Subcutaneous adipose tissue (tissue), 4 donors: ENCODE results near the gene P4HTM. TPM values are rescaled to one million over a fixed set of nuclear protein-coding genes. Genes with fewer than 3 reads are reported as not detected.

ENCODE experiments used
- CTCF ChIP-seq: fragments of 450-650 bp; IDR thresholded peaks from one replicate; pipeline ENCODE4 v1.5.1; 2016; ENCODE audit warnings: low read depth, mild to moderate bottlenecking, control low read depth, antibody characterized with exemption, moderate library complexity
- total RNA-seq, 4 donors: library from RNA; depleted of rRNA; stranded (reverse); fragments of >200 nt; gene quantifications; one replicate each; pipeline ENCODE4 v1.1.0, GENCODE V29; 2016

P4HTM gene
- total RNA-seq, 4 donors from 2014 or later, result 15.3 to 30.6 (median 26.0) TPM

- no peak for TF ChIP-seq CTCF
Observed at GRCh38 chr3:49013113-49013737, 23.2 kb downstream of the P4HTM start.

- no peak for TF ChIP-seq CTCF
Observed at GRCh38 chr3:49013738-49014660, 24.0 kb downstream of the P4HTM start.

- no peak for TF ChIP-seq CTCF
Observed at GRCh38 chr3:49015072-49015471, 25.0 kb downstream of the P4HTM start.

GRCh38 chr3:49015765-49016164 is 25.7 kb downstream of the P4HTM start:
- no peak for TF ChIP-seq CTCF

GRCh38 chr3:49016414-49017228 is 26.6 kb downstream of the P4HTM start:
- TF ChIP-seq CTCF, result no peak

- TF ChIP-seq CTCF, result no peak
Observed at GRCh38 chr3:49017229-49017970, 27.4 kb downstream of the P4HTM start.
